ENCODE data around the gene ICA1. TPM values are rescaled to one million over a fixed set of nuclear protein-coding genes. Genes with fewer than 3 reads are reported as not detected.

ICA1 gene
- total RNA-seq, 1 donor from 2014 or later, result 27.0 TPM

GRCh38 chr7:8236780-8237407, 25.1 kb downstream of the ICA1 start:
- no peak overlapping the region for H3K4me3 ChIP-seq
- H3K27ac ChIP-seq, result no peak overlapping the region
- H3K4me1 ChIP-seq, result no peaks in the 10 kb centered on the region
- ATAC-seq, result no peak
- intact Hi-C loops (cut with DNase I), result no loop called here
- no peaks in the 10 kb centered on the region for H3K27me3 ChIP-seq
- DNase-seq, result no peak
- no peak for TF ChIP-seq CTCF (IDR thresholded peaks at IDR 0.05)
- no peaks in the 10 kb centered on the region for H3K9me3 ChIP-seq
- peaks cover 7% of the 10 kb centered on the region for H3K36me3 ChIP-seq

- DNase-seq (no peak), ATAC-seq (no peak)
- Histone ChIP-seq H3K4me1 (no peaks in the 10 kb centered on the region), H3K36me3 (peaks cover 7% of the 10 kb centered on the region), H3K27ac (no peak overlapping the region), H3K27me3 (no peaks in the 10 kb centered on the region), H3K9me3 (no peaks in the 10 kb centered on the region), H3K4me3 (no peak overlapping the region)
- intact Hi-C loops (cut with DNase I), result no loop called here
- no peak for TF ChIP-seq CTCF (IDR thresholded peaks at IDR 0.05)
Measured at GRCh38 chr7:8232999-8233847, 28.7 kb downstream of the ICA1 start.

GRCh38 chr7:8229927-8230326, 32.0 kb downstream of the ICA1 start:
- DNase-seq (no peak), ATAC-seq (no peak)
- Histone ChIP-seq H3K27me3 (no peaks in the 10 kb centered on the region), H3K27ac (no peak overlapping the region), H3K9me3 (no peaks in the 10 kb centered on the region), H3K4me1 (no peaks in the 10 kb centered on the region), H3K36me3 (peaks cover 7% of the 10 kb centered on the region), H3K4me3 (no peak overlapping the region)
- intact Hi-C loops (cut with DNase I), result no loop called here
- no peak for TF ChIP-seq CTCF (IDR thresholded peaks at IDR 0.05)

- TF ChIP-seq CTCF (IDR thresholded peaks at IDR 0.05), result no peak
Measured at GRCh38 chr7:8228766-8229674, 32.9 kb downstream of the ICA1 start.

GRCh38 chr7:8228068-8228467, 33.9 kb downstream of the ICA1 start:
- no peak overlapping the region for H3K27ac ChIP-seq
- H3K4me1 ChIP-seq, result no peaks in the 10 kb centered on the region
- H3K36me3 ChIP-seq, result peaks cover 7% of the 10 kb centered on the region
- ATAC-seq (no peak), DNase-seq (no peak)
- H3K4me3 ChIP-seq, result no peak overlapping the region
- no peaks in the 10 kb centered on the region for H3K27me3 ChIP-seq
- intact Hi-C loops (cut with DNase I), result no loop called here
- H3K9me3 ChIP-seq, result no peaks in the 10 kb centered on the region
- TF ChIP-seq CTCF (IDR thresholded peaks at IDR 0.05), result no peak

More at GRCh38 chr7:8228766-8229674, 32.9 kb downstream of the ICA1 start:
- Histone ChIP-seq H3K4me1 (no peaks in the 10 kb centered on the region), H3K36me3 (peaks cover 7% of the 10 kb centered on the region), H3K27ac (no peak overlapping the region), H3K27me3 (no peaks in the 10 kb centered on the region), H3K4me3 (no peak overlapping the region), H3K9me3 (no peaks in the 10 kb centered on the region)
- intact Hi-C loops (cut with DNase I), result no loop called here
- DNase-seq (no peak), ATAC-seq (no peak)

Data from upper lobe of right lung (tissue), 1 donor.